SIG-M5 (cell line): Measurements from ENCODE around the gene WNT5A.
"Not testable (repeated sequence)": the region's sequence is repeated elsewhere in the genome, so short reads cannot be mapped to it uniquely, and the experiment has no call there.

Experiments
- DNase-seq: peaks from one replicate; lab custom pipeline; 2025; lab: John Stamatoyannopoulos, UW

WNT5A gene

DNA sequence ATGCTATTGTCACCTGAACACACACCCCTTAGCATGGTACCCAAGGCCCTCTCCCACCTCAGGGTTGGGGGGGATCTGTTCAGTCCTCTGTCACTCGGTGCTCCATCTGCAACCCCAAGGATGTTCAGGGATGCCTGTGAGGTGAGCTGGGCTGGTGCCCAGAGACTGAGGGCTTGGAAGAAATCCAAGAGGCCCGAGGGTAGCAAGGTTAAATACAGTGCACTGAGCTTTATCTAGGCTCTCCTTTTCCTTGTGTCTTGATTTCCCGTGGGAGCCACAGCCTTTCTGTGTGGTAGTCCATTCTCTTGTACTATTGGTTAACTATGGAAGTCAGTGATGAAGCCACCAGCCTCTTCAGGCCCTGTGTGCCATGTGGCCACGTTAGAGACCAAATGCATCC, 18.7 kb upstream of the WNT5A start:
- DNase-seq = no peak

DNA sequence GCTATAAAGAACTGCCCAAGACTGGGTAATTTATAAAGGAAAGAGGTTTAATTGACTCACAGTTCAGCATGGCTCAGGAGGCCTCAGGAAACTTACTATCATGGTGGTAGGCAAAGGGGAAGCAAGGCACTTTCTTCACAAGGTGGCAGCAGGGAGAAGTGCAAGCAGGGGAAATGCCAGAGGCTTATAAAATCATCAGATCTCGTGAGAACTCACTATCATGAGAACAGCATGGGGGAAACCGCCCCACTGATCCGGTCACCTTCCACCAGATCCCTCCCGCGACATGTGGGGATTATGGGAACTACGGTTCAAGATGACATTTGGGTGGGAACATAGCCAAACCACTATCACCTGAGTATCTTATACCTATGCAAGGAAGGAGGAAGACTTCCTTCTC, 18.0 kb upstream of the WNT5A start:
- DNase-seq = not testable (repeated sequence)

DNA sequence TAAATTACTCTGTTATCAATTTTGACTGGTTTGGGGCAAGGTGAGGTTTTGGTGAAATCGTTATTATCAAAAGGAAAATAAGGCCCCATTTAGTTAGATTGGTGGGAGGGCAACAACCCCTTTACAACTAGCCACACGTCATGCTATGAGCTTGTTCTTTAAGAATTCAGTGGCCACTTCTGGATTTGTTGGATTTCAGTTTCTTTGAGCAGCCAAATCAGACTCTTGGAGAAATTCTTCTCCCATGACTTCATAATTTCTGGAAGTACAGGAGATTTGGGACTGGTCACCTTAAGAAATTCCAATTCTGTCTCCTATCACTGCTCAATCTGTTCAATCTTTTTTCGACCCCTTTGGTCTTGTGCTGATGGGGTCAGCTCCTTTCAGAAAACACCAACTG, 14.8 kb upstream of the WNT5A start:
- DNase-seq = no peak

DNA sequence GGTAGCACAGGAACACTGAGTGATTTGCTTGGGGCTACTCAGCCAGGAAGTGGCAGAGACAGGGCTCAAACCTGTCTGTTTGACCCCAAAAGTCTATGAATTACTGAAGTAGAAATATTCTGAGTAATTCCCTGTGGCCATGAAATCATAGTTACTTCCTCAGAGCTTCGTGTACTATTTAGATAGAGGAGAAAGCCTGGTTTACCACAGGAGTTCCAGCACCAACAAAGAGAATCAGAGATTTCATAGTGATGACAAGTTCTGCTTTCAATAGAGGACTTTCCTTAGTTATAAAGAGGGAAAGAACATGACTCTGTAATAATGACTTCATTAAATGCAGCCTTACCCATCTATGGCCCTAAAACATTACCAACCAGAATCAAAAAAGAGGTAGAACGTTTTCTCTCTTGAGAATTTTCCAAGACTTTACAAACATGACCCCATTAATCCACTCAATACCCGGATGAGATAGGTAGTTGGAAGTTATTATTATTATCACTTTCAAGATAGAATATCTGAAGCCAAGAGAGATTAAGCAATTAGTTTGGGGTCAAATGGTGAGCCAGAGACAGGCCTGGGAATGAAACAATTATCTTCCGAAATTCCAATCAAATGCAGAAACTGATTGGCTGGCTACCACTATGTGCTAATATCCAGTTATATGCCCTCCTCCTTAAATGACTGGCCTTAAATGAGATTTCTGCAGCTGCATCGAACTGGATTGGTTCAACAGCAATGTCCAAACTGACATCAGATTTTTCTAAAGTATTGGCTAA, 13.6 kb upstream of the WNT5A start:
- no peak for DNase-seq

DNA sequence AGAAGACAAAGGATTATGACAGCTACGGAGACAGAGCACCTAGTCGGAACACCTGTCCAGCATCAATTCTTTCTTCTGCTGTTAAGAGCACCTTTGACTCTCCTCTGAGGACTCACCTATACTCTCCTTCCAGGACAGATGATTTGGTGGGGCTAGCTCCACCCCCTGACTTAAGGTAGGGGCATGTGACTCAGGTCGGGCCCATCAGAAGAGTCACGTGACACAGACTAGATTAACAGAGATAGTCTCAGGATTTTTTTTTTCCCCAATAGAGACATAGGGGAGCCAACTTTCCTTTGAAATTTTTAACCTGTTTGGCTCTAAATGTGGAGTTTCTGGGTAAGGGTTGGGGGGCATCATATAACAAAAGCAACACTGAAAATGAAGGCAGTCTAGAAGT, 11.4 kb upstream of the WNT5A start:
- no peak for DNase-seq

DNA sequence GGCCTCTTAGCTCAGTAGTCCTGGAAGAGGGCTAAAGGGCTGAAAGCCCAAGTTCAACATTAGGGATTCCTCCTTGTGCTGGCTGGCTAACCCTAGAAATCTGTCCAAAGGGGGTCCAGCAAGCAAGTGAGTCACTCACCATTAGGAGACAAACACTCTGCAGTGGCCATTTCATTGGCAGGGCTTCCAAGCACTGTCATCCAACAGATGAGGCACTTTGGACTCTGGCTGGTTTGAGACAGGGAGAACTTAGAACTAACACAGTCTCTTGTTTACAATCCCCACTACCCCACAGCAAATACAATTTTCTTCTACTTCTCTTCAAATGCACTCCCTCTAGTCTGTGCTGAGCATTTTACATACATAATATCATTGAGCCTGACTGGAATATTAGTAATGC, 10.1 kb upstream of the WNT5A start:
- no peak for DNase-seq

DNA sequence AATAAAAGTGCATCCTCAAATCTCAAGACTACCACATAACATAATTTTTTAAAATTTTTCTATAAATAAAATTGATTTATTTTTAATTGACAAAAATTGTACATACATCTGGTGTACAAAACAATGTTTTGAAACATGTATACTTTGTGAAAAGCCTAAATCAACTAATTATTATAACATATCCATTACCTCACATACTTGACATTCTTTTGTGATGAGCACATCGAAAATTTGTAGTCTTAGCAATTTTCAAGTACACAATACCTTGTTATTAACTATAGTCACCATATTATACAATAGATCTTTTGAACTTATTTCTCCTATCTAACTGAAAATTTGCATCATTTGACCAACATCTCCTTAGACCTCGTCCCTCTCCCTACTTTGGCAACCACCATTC, 7.9 kb upstream of the WNT5A start:
- no peak for DNase-seq

DNA sequence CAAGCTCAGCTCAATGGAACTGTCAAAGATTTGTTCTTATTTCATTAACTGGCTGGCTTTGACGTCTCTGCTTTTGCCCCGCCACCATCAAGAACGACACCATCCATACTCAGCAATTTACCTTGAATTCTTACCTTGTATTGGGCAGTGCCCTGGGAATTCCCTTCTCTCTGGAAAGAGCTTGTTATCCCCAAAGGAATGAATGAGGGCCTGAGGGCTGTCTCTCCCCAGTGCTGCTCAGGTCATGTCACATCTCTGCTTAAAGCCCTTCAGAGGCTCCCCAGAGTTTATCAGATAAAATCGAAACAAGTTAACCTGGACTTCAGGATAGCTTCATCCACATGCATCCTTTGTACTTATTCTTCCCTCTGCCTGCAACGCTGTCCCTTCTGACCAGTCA, 5.9 kb upstream of the WNT5A start:
- DNase-seq = no peak

DNA sequence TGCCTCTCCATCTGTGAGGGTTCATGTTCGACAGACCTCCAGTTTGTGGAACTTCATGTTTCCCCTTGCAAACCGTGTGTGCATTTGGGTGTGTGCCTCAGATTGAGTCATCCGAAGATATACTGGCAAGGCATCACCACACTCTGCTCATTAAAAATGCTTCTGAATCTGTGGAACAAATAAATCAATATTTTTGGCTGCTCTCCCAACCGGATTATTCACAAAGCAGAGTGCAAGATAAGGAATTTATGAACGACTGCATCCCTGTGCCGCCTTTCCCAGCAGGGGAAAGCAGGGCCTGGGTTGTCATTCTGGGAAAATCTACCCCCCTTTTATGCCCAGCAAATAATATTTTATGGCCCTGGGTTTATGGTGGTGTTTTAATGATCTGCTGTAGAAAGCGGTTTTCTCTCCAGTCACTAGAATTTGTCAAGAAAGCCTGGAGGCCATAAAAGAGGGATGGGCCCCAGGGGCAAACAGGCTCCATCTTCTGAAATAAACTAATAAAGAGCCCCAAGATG, 4.2 kb upstream of the WNT5A start:
- DNase-seq = no peak

DNA sequence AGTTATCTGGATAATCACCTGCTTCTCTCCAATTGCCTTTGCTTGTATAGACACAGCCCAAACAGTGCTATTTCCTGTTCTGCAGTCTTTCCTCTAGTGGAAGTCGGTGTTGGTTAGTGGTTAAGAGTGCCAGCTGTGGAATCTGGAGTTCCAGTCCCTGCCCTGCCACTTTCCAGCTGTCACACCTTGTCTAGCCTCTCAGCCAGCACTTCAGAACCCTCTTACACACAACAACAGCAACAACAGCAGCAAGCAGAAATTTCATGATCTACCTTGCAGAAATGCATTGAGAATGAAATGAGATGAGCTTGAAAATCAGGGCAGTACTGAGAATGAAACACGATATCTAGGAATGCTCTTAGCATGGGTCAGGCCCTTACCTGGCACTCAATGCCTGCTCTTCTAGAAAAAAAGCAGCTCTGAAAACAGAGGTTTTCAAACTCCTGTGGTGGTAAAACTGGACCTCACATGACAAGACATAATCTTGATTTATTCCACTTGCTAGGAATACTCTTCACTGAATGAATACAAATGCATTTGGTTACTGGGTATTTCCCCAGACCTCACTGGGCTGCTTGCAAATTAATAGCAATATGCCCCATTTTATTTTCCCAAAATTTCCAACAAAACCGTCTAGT, 3.3 kb upstream of the WNT5A start:
- DNase-seq = no peak

DNA sequence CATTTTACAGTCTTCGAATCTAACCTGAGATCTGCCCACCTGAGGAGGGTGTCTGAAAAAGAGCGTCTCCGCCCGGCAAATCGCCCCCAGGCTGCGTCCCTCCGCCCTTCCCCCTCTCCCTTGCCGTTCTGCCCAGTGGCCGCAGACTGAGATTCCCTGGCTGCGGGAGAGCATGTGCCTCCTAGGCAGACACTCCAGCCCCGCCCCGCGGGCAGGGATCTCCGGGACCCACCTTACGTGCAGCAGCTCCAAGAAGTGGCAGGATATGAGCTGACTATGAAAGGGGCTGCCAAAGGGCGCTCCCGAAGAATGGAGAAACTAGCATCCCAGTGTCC, 2.7 kb upstream of the WNT5A start:
- no peak for DNase-seq

DNA sequence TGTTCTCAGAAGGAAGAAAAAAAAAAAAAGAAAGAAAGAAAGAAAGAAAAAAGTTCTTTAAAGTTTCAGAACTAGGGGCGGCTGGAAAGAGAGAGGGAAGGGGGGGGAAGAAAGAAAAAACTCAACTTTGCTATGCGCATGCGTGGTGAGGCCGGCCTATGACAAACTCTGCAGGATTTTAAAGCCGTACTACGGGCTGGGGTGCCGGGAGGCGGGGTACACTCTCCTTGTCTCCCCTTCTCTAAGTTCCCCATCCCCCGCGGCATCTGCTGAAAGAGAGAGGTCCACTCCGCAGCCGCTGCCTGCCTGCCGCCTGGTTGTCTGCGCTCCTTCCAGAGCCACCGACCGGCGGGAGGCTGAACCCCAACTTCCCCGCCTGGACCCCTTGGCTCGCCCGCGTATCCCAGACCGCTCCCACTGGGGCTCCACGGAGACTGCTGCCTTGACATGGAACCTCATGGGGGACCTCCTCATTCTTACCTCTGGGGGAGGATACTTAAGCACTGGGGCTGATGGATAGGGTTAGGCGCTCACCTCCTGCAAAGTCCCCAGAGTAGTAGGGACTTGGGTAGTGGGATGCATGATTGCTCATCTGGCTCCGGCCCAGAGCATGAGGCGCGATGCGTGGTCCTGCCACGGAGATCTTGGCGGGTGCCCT, 1.4 kb upstream of the WNT5A start:
- DNase-seq = no peak

DNA sequence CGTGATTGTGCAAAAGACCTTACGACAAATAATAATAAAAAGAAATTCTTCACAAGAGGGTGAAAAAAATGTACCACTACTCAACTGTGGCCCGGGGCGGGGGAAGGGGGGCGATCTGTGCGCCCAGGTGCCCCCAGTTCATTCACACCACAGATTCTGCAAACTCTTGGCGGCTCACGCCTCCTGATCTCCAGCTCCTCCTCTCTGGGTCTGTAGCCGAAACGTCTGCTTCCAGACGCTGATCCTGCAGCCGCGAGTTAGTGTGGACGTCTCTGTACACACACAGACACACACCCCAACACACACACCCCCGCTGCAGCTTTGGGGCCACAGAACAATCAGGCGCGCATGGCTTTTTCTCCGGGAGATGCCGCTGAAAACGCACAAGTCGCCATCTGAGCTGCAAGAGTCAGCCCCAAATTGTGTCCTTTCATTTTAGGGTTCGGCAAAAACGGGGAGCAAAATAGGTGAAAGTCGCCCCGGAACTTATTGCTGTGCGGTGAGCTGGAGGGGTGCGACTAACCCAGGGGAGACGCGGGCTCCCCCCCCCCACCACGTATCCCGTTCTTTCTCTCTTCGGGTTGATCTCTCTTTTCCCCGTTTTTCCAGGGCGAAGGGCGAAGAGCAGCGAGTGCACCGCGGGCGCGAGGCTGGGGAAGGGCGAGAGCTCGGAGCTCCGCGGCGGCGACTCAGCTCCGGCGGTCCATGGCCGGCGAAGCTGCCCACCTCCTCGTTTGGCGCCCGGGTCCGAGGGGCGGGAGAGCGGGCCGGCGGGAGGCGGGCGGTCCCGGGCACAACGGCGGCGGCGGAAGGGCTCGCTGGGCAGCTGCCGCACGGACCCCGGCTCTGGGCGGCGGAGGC, 505 bp upstream of the WNT5A start:
- DNase-seq = no peak

DNA sequence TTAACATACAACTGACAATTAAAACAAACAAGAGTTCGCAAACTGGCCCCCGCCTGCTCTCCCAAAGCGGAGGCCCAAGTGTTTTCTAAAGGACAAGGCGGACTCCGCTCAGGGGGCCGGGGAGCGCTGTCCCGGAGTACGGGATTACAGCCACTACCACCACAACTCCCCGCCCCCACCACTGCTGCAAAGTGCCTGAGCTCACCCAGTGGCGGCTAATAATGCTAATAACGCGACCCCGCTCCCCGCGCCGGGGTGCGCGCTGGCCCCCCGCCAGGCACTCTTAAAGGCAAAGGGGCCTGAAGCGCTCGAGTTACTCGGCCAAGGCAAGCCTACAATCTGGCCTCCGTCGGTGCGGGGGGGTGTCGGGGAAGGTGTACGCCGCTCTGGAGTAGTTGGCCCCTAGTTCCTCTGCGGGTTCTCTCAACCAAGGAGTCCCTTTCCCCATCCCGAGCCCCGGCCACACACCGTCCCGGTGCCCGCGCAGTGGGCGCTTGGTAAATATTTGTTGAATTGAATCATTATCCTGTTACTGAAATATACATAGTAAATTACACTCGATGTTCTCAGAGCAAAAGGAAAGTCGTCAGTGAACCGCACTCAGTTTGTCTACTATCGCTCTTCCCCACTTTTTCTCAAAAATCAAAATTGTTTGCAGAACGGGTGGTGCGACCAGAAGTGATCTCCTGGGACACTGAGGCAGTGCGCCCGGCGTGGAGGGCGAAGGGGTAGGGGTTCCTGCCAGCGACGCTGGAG, 827 bp downstream of the WNT5A start:
- DNase-seq = no peak

DNA sequence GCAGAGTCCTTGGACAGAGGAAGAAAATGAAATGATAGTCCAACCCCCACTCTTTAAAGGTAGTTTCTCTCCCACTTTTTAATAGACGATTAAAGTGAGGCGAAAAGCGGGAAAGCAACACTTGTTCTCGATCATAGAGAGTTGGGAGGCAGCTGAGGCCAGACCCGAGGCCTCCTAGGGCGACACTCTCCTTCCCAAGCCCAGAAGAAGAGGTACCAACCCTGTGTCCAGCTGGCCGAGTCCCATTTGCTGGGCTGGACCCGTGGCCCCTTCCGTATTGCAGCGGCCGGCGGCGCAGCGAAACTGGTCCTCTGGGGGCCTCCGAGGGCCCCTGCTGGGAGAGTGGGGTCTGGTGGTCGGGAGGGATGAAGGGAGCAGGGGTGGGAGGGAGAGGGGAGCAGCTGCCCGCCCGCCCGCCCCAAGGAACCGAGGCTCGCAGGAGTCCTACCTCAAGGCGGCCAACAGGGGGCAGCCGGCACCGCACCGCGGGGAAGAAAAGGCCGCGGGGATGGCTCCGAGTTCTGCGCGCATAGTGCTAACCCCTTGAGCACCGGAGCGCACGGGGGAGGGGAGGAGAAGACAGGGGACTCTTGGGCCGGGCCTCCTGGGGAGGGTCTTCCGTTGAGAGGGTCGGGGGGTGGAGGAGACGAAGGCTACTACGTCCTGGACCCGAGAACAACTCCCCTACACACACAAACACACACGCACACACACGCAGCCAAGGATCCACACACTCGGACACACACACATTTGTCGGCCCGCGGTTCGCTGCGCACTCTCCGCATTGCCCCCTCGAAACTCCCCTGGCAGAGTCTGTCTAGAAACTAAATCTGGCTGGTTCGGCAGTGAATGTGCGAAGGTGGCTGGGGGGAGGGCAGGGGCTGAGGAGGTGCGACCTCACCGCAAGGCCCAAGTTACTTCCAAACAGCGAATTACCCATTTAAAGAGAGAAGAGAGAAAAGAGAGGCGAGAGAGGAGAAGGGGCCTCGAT, 2.0 kb downstream of the WNT5A start:
- no peak for DNase-seq

DNA sequence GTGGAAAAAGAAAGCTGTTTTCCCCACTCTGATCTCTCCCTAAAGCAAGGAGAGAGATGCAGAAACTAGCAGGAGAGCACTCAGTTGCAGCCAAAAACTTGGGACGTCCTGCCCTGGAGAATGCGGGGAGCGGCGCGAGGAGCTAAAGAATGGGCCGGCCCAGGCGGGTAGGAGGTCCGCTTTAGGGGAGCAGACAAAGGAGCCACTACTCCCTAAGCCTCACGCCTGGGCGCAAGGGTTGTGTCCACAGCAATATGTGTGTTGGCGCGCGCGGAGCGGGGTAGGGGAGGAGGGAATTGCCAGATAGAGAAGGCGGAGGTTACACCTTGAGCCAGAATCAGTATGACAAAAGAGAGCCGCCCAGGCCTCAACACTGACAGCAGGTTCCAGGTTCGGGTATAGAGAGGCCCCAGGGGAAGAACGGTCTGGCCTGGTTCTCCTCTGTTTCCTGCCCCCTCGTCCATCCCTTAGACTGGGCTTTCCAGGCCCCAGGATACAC, 2.9 kb downstream of the WNT5A start:
- DNase-seq = no peak

DNA sequence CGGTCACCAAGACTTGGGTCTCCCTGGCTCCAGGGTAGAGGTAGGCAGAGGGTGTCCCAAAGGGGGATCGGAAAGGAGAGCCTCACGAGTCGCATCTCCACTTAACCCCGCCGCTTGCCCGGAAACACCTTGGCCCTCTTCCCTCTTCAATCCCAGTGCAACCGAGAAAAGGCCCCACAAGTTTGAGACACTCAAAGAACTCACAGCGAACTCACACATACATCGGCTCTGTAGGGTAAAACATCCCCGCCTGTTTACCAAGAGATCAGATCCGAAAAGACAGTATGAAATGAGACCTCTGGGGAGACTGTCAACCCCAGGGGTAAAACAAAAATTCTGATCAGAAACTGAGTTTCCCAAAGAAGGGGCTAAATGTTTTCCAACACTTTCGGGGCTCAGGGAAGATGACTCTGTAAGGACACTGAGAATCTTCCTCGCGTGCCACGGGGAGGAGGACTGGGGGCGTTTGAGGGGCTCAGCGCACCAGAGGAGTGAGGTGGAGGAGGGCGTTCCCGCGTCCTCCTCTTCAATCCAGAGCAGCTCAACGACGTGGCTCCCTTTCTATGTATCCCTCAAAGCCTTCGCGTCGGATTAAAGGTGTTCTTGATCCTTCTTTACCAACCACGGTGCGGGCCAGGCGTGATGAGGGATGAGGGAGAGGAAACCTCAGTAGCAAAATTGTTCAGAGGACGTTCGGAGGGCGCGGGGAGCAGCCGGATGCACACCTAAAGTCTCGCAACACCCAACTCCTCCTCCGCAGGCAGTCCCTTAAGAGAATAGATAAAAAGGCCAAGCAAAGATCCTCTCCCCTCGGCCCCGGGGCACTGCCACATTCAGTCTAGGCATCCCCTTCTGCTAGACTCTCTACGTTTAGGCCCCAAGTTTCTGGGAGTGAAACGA, 3.7 kb downstream of the WNT5A start:
- DNase-seq = no peak

DNA sequence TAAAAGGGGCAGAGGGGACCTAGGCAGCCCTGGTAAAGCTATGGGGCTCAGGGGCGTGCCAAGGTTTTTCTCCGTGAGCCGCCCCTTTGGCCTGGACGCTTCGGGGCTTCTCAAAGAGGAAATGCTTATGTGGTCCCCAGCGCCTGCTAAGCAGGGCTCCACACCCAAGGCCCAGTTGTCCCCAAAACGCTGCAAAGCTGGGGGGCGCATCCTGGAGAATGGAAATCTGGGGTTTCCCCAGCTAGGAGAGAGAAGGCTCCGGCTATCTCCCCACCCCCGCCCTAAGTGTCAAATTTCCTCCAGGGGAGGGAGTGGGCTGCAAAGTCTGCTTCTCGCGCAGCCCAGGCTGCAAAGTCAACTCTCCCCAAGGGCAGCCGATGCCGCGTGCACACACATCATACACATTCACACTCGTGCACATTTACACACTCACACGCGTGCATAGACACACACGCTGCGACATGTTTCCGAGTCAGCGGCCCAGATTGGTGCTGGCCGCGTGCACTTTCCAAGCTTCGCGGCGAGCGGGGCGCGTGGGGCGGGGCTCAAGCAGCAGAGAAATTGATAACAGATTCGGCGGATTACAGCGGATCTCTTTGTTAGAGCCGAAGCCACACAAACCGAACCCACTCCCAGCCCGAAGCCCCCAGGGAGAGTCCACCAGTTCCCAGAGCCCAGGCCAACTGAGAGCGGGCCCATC, 4.5 kb downstream of the WNT5A start:
- DNase-seq = no peak
